GM06990 (cell line): ENCODE results near the gene PPFIBP2.

Source experiments
- DNase-seq: peaks from one replicate; pipeline ENCODE4 v3.0.0-alpha.2; 2011; ENCODE audit not compliant: insufficient read length; ENCODE audit errors: extremely low read depth
- H3K27me3 ChIP-seq: replicated peaks from 2 replicates; pipeline ENCODE4 v1.6.0; 2011; ENCODE audit warnings: low read length; ENCODE audit not compliant: control insufficient read depth, insufficient read depth
- H3K36me3 ChIP-seq: 2 replicates; pipeline ENCODE4 v1.5.1; 2011; ENCODE audit warnings: low read length; ENCODE audit not compliant: control insufficient read depth, insufficient read depth
- H3K4me3 ChIP-seq: replicated peaks from 2 replicates; pipeline ENCODE4 v1.5.1; 2011; ENCODE audit warnings: low read depth, mild to moderate bottlenecking, control low read depth, low read length
- CTCF ChIP-seq: IDR thresholded peaks from 2 replicates; pipeline ENCODE4 v1.5.1; 2011; ENCODE audit warnings: low read length, control low read depth, mild to moderate bottlenecking, inconsistent platforms; ENCODE audit not compliant: insufficient read depth, poor library complexity, severe bottlenecking

PPFIBP2 gene

GRCh38 chr11:7564803-7565202, 51.0 kb downstream of the PPFIBP2 start:
- Histone ChIP-seq H3K36me3 (peaks cover 13% of the 10 kb centered on the region), H3K27me3 (no peaks in the 10 kb centered on the region), H3K4me3 (no peak overlapping the region)
- no peak for TF ChIP-seq CTCF
- no peak for DNase-seq

DNA sequence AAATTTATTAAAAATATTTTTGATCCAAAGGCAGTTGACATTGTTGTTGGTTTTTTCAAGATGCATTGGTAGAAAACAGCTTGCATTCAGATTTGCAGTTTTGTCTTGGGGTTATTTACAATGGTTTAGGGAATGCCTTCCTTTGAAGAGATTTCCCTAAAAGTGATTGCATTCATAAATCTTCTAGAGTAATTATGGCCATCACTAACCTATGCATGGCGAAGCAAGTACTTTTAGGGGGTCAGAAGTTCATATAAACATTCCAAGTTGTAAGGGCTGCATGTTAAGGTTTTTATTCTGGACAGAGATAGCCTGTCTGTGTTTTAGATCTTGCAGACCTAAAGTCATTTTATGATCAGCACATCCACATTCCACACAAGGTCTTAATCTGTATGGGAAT, 53.5 kb downstream of the PPFIBP2 start:
- peaks cover 14% of the 10 kb centered on the region for H3K36me3 ChIP-seq
- no peak for TF ChIP-seq CTCF
- H3K27me3 ChIP-seq = no peaks in the 10 kb centered on the region
- DNase-seq = no peak
- no peak overlapping the region for H3K4me3 ChIP-seq

DNA sequence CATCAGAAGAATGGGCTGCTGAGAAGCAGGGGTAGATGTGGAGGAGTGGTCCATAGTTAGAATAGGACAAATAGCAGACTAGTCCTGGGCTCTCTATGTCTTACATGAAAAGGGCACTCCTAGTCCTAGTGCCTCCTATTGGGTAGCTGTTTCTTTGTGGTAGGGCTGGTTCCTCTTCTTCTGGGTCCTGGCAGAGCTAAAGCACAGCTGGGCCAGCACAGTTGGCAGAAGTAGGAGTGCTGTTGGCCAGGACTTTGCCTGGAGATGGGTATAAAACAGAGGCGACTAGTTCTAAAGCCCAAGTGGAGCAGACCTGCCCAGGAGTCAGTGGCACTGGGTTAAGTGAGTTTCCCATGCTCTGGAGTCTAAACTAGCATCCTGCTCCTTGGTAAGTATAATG, 55.2 kb downstream of the PPFIBP2 start:
- TF ChIP-seq CTCF = no peak
- Histone ChIP-seq H3K4me3 (no peak overlapping the region), H3K36me3 (peaks cover 14% of the 10 kb centered on the region), H3K27me3 (no peaks in the 10 kb centered on the region)
- DNase-seq = no peak

- H3K27me3 ChIP-seq = no peaks in the 10 kb centered on the region
- H3K4me3 ChIP-seq = no peak overlapping the region
- H3K36me3 ChIP-seq = peaks cover 13% of the 10 kb centered on the region
- no peak for DNase-seq
- no peak for TF ChIP-seq CTCF
Measured at GRCh38 chr11:7570241-7570640, 56.4 kb downstream of the PPFIBP2 start.

DNA sequence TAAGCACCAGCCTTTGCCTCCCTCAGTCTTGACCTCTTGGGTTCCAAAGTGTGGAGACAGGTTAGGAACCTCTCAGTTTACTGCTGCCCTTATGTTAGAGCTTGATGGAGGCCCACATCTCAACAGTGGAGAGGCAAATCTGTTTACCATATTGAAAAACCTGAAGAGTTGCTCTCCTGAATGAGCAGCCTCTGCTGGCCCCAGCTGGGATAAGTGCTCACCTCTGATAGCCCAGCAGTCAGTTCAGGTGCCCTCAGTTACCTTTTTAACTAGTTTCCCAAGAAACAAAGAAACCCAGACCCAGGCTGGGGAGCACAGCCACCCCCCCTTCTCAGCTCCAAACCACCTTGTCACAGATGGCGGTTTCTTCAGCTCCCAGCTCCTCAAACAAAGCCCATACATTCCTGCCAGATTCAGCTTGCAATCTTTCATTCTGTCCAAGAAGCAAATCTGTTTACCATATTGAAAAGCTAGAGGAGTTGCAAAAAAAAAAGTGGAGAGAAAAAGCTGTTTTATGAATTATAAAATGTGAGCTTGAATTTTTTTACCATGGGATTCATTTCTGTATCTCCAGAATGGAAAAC, 57.2 kb downstream of the PPFIBP2 start:
- H3K36me3 ChIP-seq = peaks cover 9% of the 10 kb centered on the region

More for the DNA sequence above, 57.2 kb downstream of the PPFIBP2 start:
- no peaks in the 10 kb centered on the region for H3K27me3 ChIP-seq
- no peak overlapping the region for H3K4me3 ChIP-seq
- DNase-seq = no peak
- TF ChIP-seq CTCF = no peak
